Activated CD4-positive, alpha-beta T cell treated with anti-CD3 and anti-CD28 coated beads, Interleukin-2, amount 50 U/mL, for 48 hours (primary cell): ENCODE measurements around the gene E2F1.

Experiments
- DNase-seq, 2 experiments: peaks; one replicate each; pipeline ENCODE4 v3.0.0-alpha.2; 2020

The E2F1 gene

GRCh38 chr20:33687370-33687915 lies 1.3 kb upstream of the E2F1 start:
- no peak for DNase-seq

- DNase-seq, result no peak
Observed at GRCh38 chr20:33686984-33687366, 790 bp upstream of the E2F1 start.

GRCh38 chr20:33685328-33686099 lies 671 bp downstream of the E2F1 start:
- DNase-seq, result peak; percentile 75 to 79

- no peak for DNase-seq
Observed at GRCh38 chr20:33684533-33685327, 1.5 kb downstream of the E2F1 start.

GRCh38 chr20:33681728-33682353 lies 4.3 kb downstream of the E2F1 start:
- no peak for DNase-seq

GRCh38 chr20:33681288-33681687 lies 4.9 kb downstream of the E2F1 start:
- no peak for DNase-seq

GRCh38 chr20:33680686-33681085 lies 5.5 kb downstream of the E2F1 start:
- DNase-seq, result no peak

GRCh38 chr20:33679758-33680485 lies 6.3 kb downstream of the E2F1 start:
- DNase-seq, result peak in 1 of 2 experiments; percentile 50

- no peak for DNase-seq
Observed at GRCh38 chr20:33677991-33678702, 8.0 kb downstream of the E2F1 start.

GRCh38 chr20:33676652-33677645 lies 9.2 kb downstream of the E2F1 start:
- DNase-seq, result no peak

- DNase-seq, result no peak
Observed at GRCh38 chr20:33676121-33676520, 10.1 kb downstream of the E2F1 start.

GRCh38 chr20:33675136-33675959 lies 10.8 kb downstream of the E2F1 start:
- DNase-seq, result no peak

GRCh38 chr20:33674294-33675135 lies 11.7 kb downstream of the E2F1 start, which contains the start of gene NECAB3:
Gene NECAB3, minus strand, starts transcription at chr20:33674428. Its CDS starts 76 bp downstream, at chr20:33674352.
- peak; percentile 69 to 75 for DNase-seq

GRCh38 chr20:33673410-33674293 lies 12.5 kb downstream of the E2F1 start:
- DNase-seq, result no peak

GRCh38 chr20:33673114-33673409 lies 13.1 kb downstream of the E2F1 start:
- no peak for DNase-seq

GRCh38 chr20:33672426-33673113 lies 13.6 kb downstream of the E2F1 start:
- no peak for DNase-seq
